ENCODE measurements around the gene CFAP73. TPM values are rescaled to one million over a fixed set of nuclear protein-coding genes. Genes with fewer than 3 reads are reported as not detected.

Gene CFAP73
- total RNA-seq, 6 experiments from 2014 or later, result 0.17 TPM; not detected in 5

DNA sequence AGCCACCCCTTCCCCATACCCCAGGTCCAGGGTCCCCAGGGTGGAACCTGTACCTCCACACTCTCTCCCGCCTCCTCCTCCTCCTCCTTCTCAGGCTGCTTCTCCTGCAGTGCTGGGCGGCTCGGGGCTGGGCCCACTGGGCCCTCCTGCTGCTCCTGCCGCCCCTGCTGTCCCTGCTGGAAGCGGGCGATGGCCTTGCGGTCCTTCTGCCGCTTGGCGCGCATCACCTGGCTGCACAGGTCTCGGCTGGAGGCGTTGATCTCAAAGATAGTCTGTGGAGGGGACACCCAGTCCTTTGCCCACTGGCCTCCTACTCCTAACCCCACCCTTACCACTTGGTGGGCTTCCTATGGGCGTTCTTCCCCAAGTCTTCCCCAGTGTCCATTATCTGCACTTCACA, 14.5 kb downstream of the CFAP73 start:
- TF ChIP-seq, protein P1, sequence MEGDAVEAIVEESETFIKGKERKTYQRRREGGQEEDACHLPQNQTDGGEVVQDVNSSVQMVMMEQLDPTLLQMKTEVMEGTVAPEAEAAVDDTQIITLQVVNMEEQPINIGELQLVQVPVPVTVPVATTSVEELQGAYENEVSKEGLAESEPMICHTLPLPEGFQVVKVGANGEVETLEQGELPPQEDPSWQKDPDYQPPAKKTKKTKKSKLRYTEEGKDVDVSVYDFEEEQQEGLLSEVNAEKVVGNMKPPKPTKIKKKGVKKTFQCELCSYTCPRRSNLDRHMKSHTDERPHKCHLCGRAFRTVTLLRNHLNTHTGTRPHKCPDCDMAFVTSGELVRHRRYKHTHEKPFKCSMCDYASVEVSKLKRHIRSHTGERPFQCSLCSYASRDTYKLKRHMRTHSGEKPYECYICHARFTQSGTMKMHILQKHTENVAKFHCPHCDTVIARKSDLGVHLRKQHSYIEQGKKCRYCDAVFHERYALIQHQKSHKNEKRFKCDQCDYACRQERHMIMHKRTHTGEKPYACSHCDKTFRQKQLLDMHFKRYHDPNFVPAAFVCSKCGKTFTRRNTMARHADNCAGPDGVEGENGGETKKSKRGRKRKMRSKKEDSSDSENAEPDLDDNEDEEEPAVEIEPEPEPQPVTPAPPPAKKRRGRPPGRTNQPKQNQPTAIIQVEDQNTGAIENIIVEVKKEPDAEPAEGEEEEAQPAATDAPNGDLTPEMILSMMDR (IDR thresholded peaks at IDR 0.05), result no peak
- Mint-ChIP-seq H3K9me3 (no peaks in the 10 kb centered on the region), H3K4me1 (ENCODE audit: low read depth) (peaks cover 12% of the 10 kb centered on the region), H3K4me3 (no peak overlapping the region), H3K36me3 (ENCODE audit: low read depth) (peaks cover 17% of the 10 kb centered on the region), H3K27ac (no peak overlapping the region), H3K27me3 (ENCODE audit: insufficient read depth) (peaks cover 2% of the 10 kb centered on the region; the same call in 1 of the 2 replicates)
- DNase-seq, result no peak

DNA sequence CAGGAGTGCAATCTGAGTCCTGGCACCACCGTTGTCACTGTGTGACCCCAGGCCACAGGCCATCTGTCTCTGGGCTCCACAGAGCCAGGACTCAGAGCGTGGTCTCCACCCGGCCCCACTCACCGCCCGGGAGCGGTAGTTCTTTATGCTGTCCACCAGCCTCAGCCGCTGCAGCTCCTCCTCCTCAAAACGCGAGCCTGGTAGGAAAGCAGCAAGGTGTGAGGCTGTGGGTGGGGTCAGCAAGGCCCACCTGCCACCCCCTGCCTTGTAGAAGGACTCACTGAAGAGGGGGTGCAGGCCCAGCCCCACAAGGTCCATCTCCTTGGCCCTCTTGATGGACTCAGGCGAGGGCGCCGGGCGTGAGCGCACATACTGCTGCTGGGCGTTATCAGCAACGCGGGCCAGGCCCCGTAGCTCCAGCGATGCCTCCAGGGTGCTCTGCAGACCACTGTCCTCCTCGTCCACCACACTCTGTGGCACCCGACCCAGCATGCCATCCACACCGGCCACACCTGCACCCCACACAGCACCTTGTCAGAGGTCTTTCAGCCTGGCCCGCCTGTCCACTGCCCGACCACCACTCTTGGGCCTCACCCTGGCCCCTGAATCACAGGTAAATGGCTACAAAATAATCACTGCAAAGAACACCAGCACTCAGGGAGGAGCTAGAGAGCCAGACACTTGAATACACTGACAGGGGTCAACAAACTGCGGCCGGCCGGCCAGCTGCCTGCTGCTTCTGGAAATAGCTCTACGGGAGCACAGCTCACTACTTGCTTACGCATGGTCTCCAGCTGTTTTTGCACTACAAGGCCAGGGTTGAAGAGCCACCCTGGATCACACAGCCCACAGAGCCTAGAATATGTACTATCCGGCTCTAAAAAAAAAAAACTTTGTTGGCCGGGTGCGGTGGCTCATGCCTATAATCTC, 16.3 kb downstream of the CFAP73 start:
- H3K9me3 Mint-ChIP-seq, result no peaks in the 10 kb centered on the region
- TF ChIP-seq, protein P1 (IDR thresholded peaks at IDR 0.05), result no peak
- peaks cover 21% of the 10 kb centered on the region for H3K36me3 Mint-ChIP-seq (ENCODE audit: low read depth)
- H3K4me3 Mint-ChIP-seq, result no peak overlapping the region
- peaks cover 12% of the 10 kb centered on the region for H3K4me1 Mint-ChIP-seq (ENCODE audit: low read depth)
- no peak for DNase-seq
- H3K27me3 Mint-ChIP-seq (ENCODE audit: insufficient read depth), result peaks cover 2% of the 10 kb centered on the region; the same call in 1 of the 2 replicates
- no peak overlapping the region for H3K27ac Mint-ChIP-seq

GRCh38 chr12:113167868-113168267, 18.3 kb downstream of the CFAP73 start:
- DNase-seq, result no peak
- peaks cover 27% of the 10 kb centered on the region for H3K36me3 Mint-ChIP-seq (ENCODE audit: low read depth)
- H3K4me1 Mint-ChIP-seq (ENCODE audit: low read depth), result peaks cover 2% of the 10 kb centered on the region; the same call in 1 of the 2 replicates

GRCh38 chr12:113169697-113170096, 20.2 kb downstream of the CFAP73 start:
- H3K4me3 Mint-ChIP-seq, result no peak overlapping the region
- H3K9me3 Mint-ChIP-seq, result no peaks in the 10 kb centered on the region
- no peaks in the 10 kb centered on the region for H3K4me1 Mint-ChIP-seq (ENCODE audit: low read depth)
- TF ChIP-seq, protein P1 (IDR thresholded peaks at IDR 0.05), result no peak
- no peak overlapping the region for H3K27ac Mint-ChIP-seq
- peaks cover 27% of the 10 kb centered on the region for H3K36me3 Mint-ChIP-seq (ENCODE audit: low read depth)
- no peaks in the 10 kb centered on the region for H3K27me3 Mint-ChIP-seq (ENCODE audit: insufficient read depth)
- no peak for DNase-seq

More at GRCh38 chr12:113167868-113168267, 18.3 kb downstream of the CFAP73 start:
- TF ChIP-seq, protein P1 (IDR thresholded peaks at IDR 0.05), result no peak
- no peaks in the 10 kb centered on the region for H3K27me3 Mint-ChIP-seq (ENCODE audit: insufficient read depth)
- no peak overlapping the region for H3K4me3 Mint-ChIP-seq
- H3K9me3 Mint-ChIP-seq, result no peaks in the 10 kb centered on the region
- H3K27ac Mint-ChIP-seq, result no peak overlapping the region

DNA sequence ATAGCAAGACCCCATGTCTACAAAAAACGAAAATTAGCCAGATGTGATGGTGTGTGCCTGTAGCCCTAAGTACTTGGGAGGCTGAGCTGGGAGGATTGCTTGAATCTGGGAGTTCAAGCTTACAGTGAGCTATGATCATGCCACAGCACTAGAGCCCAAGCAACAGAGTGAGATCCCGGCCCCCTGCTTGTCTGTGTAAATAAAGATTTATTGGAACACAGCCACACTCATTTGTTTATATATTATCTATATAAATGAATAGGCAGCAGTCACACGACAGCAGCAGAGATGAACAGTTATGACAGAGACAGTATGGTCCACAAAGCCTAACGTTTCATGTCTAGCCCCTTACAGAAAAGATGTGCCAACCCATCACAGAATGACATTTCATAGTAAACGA, 20.9 kb downstream of the CFAP73 start:
- H3K27me3 Mint-ChIP-seq (ENCODE audit: insufficient read depth), result no peaks in the 10 kb centered on the region
- H3K4me1 Mint-ChIP-seq (ENCODE audit: low read depth), result no peaks in the 10 kb centered on the region
- peaks cover 27% of the 10 kb centered on the region for H3K36me3 Mint-ChIP-seq (ENCODE audit: low read depth)
- TF ChIP-seq, protein P1 (IDR thresholded peaks at IDR 0.05), result no peak
- H3K27ac Mint-ChIP-seq, result no peak overlapping the region
- no peaks in the 10 kb centered on the region for H3K9me3 Mint-ChIP-seq
- no peak overlapping the region for H3K4me3 Mint-ChIP-seq
- no peak for DNase-seq
